Transverse colon (tissue), 4 donors: ENCODE results near the gene GHRH. TPM values are rescaled to one million over a fixed set of nuclear protein-coding genes. Genes with fewer than 3 reads are reported as not detected.

Experiments used
- DNase-seq: peaks from one replicate; pipeline ENCODE4 v3.0.0-alpha.2; 2019
- H3K27ac ChIP-seq, 4 donors: fragments of 200-600 bp; sonication (generic); 2 replicates each; pipeline ENCODE4 v1.5.1; 2016 to 2018; ENCODE audit warnings: inconsistent platforms in 4 of 4
- H3K27me3 ChIP-seq: fragments of 200-600 bp; sonication (generic); 2 replicates; pipeline ENCODE4 v1.5.1; 2017; ENCODE audit warnings: inconsistent platforms
- H3K36me3 ChIP-seq, 4 donors: fragments of 200-600 bp; sonication (generic); 2 replicates each; pipeline ENCODE4 v1.5.1; 2017 to 2019; ENCODE audit warnings: inconsistent platforms in 4 of 4
- H3K4me1 ChIP-seq, 4 donors: fragments of 200-600 bp; sonication (generic); 2 replicates each; pipeline ENCODE4 v1.5.1; 2017 to 2020; ENCODE audit warnings: inconsistent platforms in 4 of 4
- H3K4me3 ChIP-seq, 4 donors: fragments of 200-600 bp; sonication (generic); 1 replicate in 1 of 4; 2 replicates in 3 of 4; pipeline versions ENCODE4 v1.5.1 to v1.6.1; 2017 to 2019; ENCODE audit warnings: inconsistent platforms in 4 of 4
- H3K9me3 ChIP-seq, 2 donors: fragments of 200-600 bp; sonication (generic); 2 replicates each; pipeline ENCODE4 v1.5.1; 2017 to 2019; ENCODE audit warnings: inconsistent platforms in 2 of 2
- EP300 ChIP-seq: sonication (generic); formaldehyde crosslinking; IDR thresholded peaks from one replicate; pipeline ENCODE4 v1.6.1; 2017; ENCODE audit warnings: antibody characterized with exemption, low read depth
- POLR2A ChIP-seq: fragments of 450-650 bp; IDR thresholded peaks from one replicate; pipeline ENCODE4 v1.6.1; 2016; ENCODE audit warnings: antibody characterized with exemption, mild to moderate bottlenecking, moderate library complexity
- POLR2AphosphoS5 ChIP-seq, 3 donors: sonication (generic); formaldehyde crosslinking; IDR thresholded peaks; one replicate each; pipeline ENCODE4 v1.6.1; 2016; ENCODE audit warnings: antibody characterized with exemption in 3 of 3
- WGBS, 2 donors: methylation state at CpG; one replicate each; pipeline ENCODE4 v1.1.5; 2018; ENCODE audit warnings: low coverage in 1 of 2; 5-methylcytosine and 5-hydroxymethylcytosine counted together
- in situ Hi-C, 4 donors: fragments of 200-750 bp; cut with MboI; loops; one replicate each; pipeline versions ENCODE4 v1.15.0 to v1.15.1; 2017; ENCODE audit warnings: low sequenced_read_pairs in 3 of 4, low pct_ligation_motif_present in 1 of 4, low pct_unique_long_range_greater_than_20kb in 1 of 4
- intact Hi-C: fragments of 100-400 bp; cut with DNase I; formaldehyde crosslinking; loops from one replicate; pipeline ENCODE4 v1.15.1; 2023; ENCODE audit warnings: low total_unique reads
- total RNA-seq, 4 donors: library from RNA; depleted of rRNA; stranded (reverse); fragments of >200 nt; gene quantifications; one replicate each; pipeline ENCODE4 v1.1.0, GENCODE V29; 2016
- TF ChIP-seq, protein P1 (sequence below), 5 experiments: fragments of 200-600 bp in 3 of 5; fragments of 450-650 bp in 2 of 5; sonication (generic) in 3 of 5; IDR thresholded peaks; 1 replicate in 2 of 5; 2 replicates in 3 of 5; pipeline ENCODE4 v1.5.1; 2016 to 2017; ENCODE audit warnings: antibody characterized with exemption in 5 of 5, inconsistent platforms in 3 of 5, mild to moderate bottlenecking in 2 of 5, moderate library complexity in 1 of 5

The GHRH gene
- total RNA-seq, 4 donors from 2014 or later = not detected

DNA sequence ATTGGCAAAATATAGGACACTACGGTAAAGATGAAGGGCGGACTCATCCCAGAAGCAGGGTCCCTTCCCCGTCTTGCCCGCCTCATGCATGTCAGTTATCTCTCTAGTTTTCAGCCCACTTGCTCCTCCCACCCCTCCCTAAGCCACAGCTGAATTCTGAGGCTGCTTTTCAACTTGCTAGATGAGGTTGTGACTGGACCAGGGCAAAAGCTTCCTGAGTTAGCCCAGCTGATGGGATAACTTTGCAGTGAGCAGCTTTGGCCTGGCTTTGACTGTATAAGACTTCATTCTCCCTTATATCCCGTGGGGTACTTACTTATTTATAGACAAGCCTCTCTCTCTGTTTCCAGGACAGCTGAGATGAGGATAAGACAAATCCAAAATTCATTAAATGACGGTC is 23.2 kb downstream of the GHRH start:
- TF ChIP-seq POLR2A = no peak
- TF ChIP-seq, protein P1, sequence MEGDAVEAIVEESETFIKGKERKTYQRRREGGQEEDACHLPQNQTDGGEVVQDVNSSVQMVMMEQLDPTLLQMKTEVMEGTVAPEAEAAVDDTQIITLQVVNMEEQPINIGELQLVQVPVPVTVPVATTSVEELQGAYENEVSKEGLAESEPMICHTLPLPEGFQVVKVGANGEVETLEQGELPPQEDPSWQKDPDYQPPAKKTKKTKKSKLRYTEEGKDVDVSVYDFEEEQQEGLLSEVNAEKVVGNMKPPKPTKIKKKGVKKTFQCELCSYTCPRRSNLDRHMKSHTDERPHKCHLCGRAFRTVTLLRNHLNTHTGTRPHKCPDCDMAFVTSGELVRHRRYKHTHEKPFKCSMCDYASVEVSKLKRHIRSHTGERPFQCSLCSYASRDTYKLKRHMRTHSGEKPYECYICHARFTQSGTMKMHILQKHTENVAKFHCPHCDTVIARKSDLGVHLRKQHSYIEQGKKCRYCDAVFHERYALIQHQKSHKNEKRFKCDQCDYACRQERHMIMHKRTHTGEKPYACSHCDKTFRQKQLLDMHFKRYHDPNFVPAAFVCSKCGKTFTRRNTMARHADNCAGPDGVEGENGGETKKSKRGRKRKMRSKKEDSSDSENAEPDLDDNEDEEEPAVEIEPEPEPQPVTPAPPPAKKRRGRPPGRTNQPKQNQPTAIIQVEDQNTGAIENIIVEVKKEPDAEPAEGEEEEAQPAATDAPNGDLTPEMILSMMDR (IDR thresholded peaks at IDR 0.05) = no peak
- Histone ChIP-seq H3K4me1 (peaks cover 0 to 12% (median 5%) of the 10 kb centered on the region in 4 donors), H3K36me3 (peaks cover 0 to 72% (median 29%) of the 10 kb centered on the region in 4 donors), H3K27ac (peak overlapping the region in 2 of 4 donors; percentile 8 to 55), H3K4me3 (no peak overlapping the region), H3K27me3 (no peaks in the 10 kb centered on the region), H3K9me3 (no peaks in the 10 kb centered on the region)
- intact Hi-C loops (no loop called here), in situ Hi-C loops (no loop called here)
- no peak for DNase-seq
- 90 to 91% methylated on average over 4 to 6 of the region's 6 CpGs for WGBS, 2 donors

- intact Hi-C loops = no loop called here
- TF ChIP-seq POLR2AphosphoS5 (IDR thresholded peaks at IDR 0.05) = no peak
- TF ChIP-seq EP300 = no peak
- no peak for TF ChIP-seq POLR2A
- TF ChIP-seq, protein P1 (IDR thresholded peaks at IDR 0.05) = no peak
- Histone ChIP-seq H3K27me3 (no peaks in the 10 kb centered on the region), H3K36me3 (peaks cover 0 to 75% (median 29%) of the 10 kb centered on the region in 4 donors), H3K9me3 (no peaks in the 10 kb centered on the region), H3K4me1 (peaks cover 0 to 12% (median 5%) of the 10 kb centered on the region in 4 donors), H3K4me3 (no peak overlapping the region), H3K27ac (no peak overlapping the region)
- no peak for DNase-seq
- 96 to 100% methylated on average over 4 to 5 of the region's 5 CpGs for WGBS, 2 donors
- in situ Hi-C loops = no loop called here
Measured at GRCh38 chr20:37237656-37238055, 24.0 kb downstream of the GHRH start.

DNA sequence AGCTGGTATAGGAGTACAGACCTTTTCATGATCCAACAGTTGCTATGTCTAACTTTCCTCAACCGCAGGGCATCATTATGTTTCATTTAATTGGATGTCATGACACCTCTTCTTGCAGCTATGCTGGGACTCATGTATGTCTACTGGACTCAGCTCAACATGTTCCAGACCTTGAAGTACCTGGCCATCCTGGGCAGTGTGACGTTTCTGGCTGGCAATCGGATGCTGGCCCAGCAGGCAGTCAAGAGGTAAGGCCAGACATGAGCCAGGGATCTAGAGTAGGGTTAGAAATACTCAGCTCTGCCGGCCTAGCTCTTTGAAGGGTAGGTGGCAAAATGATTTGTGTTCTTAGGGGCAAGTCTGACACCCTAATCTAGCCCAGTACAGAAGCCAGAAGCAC is 25.2 kb downstream of the GHRH start:
- intact Hi-C loops (no loop called here), in situ Hi-C loops (no loop called here)
- TF ChIP-seq, protein P1 (IDR thresholded peaks at IDR 0.05) = no peak
- TF ChIP-seq POLR2AphosphoS5 (IDR thresholded peaks at IDR 0.05) (no peak), POLR2A (no peak), EP300 (no peak)
- Histone ChIP-seq H3K4me3 (no peak overlapping the region), H3K27me3 (no peaks in the 10 kb centered on the region), H3K9me3 (no peaks in the 10 kb centered on the region), H3K36me3 (peaks cover 0 to 71% (median 29%) of the 10 kb centered on the region in 4 donors), H3K4me1 (peaks cover 0 to 12% (median 5%) of the 10 kb centered on the region in 4 donors), H3K27ac (no peak overlapping the region)
- DNase-seq = no peak
- 87 to 100% methylated on average over 1 to 4 of the region's 4 CpGs for WGBS, 2 donors

- DNase-seq = no peak
- Histone ChIP-seq H3K27ac (no peak overlapping the region), H3K27me3 (no peaks in the 10 kb centered on the region), H3K9me3 (no peaks in the 10 kb centered on the region), H3K4me1 (peaks cover 0 to 12% (median 5%) of the 10 kb centered on the region in 4 donors), H3K4me3 (no peak overlapping the region), H3K36me3 (peaks cover 0 to 70% (median 31%) of the 10 kb centered on the region in 4 donors)
- 80 to 82% methylated on average over 6 of the region's 6 CpGs for WGBS, 2 donors
- in situ Hi-C loops (no loop called here), intact Hi-C loops (no loop called here)
- TF ChIP-seq POLR2AphosphoS5 (IDR thresholded peaks at IDR 0.05) (no peak), POLR2A (no peak), EP300 (no peak)
- TF ChIP-seq, protein P1 (IDR thresholded peaks at IDR 0.05) = no peak
Measured at GRCh38 chr20:37235065-37235464, 26.5 kb downstream of the GHRH start.
